KG1 (cell line): ENCODE measurements around the gene MUC22.
"Not testable (repeated sequence)": the region's sequence is repeated elsewhere in the genome, so short reads cannot be mapped to it uniquely, and the experiment has no call there.

Experiments used
- DNase-seq: peaks from one replicate; lab custom pipeline; 2025; lab: John Stamatoyannopoulos, UW

Gene MUC22

GRCh38 chr6:30998785-30999184 lies 11.5 kb upstream of the MUC22 start:
- DNase-seq = no peak

DNA sequence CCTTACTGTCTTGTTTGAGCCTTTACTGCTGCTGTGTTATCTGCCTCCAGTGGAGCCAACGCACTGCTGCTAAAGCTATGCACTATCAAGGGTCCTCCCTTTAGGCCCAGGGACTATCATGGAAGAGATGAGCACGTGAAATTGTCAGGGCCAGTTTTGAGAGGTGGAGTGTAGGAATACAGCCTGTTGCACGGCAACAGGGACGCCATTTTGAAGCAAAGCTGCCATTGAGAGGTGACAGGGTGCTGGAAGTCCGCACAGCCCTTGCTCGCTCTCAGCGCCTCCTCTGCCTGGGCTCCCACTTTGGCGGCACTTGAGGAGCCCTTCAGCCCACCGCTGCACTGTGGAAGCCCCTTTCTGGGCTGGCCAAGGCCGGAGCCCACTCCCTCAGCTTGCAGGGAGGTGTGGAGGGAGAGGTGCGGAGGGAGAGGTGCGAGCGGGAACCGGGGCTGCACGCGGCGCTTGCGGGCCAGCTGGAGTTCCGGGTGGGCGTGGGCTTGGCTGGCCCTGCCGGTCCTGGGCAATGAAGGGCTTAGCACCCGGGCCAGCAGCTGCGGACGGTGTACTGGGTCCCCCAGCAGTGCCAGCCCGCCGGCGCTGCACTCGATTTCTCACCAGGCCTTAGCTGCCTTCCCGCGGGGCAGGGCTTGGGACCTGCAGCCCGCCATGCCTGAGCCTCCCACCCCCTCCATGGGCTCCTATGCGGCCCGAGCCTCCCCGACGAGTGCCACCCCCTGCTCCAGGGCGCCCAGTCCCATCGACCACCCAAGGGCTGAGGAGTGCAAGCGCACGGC lies 10.0 kb upstream of the MUC22 start:
- not testable (repeated sequence) for DNase-seq

DNA sequence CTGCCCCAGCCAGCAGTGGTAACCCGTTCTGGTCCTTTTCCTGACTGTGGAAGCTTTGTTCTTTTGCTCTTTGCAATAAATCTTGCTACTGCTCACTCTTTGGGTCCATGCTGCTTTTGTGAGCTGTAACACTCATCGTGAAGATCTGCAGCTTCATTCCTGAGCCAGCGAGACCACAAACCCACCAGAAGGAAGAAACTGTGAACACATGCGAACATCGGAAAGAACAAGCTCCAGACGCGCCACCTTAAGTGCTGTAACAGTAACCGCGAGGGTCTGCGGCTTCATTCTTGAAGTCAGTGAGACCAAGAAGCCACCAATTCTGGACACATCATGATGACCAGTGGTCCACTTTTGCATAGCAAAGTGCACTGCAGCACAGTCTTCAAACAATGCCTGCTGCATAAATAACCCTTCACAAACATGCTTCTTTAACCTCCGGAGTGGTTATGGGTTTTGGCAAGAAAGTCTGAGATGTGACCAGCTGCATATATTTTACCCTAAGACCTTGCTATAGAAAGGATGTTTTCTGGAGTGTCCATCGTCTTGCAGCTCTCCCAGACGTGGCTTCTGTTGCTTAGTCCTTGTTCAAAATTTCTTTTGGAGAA lies 8.9 kb upstream of the MUC22 start:
- no peak for DNase-seq

GRCh38 chr6:31002471-31002870 lies 7.8 kb upstream of the MUC22 start:
- no peak for DNase-seq

- DNase-seq = no peak
These were observed 5.5 kb upstream of the MUC22 start for GRCh38 chr6:31004794-31005193.

- DNase-seq = no peak
These were observed 4.8 kb upstream of the MUC22 start for GRCh38 chr6:31005249-31006020.

DNA sequence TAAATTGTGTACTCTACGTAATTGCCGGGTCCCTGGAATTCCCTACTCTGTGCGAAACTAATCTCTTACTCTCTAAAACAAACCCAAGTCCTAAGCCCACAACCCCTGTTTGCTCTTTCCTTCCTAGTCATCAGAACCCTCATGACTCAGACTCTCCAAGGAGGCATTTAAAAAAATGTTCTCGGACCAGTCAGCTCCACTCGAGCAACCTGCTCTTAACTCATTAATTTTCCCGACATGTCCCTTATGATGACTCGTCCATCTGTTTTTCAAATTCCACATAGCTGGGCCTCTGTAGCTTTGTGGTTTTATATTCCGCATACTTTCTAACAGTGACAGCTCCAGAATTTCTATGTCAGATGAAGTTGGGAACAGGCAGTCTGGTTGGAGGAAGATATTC lies 2.6 kb upstream of the MUC22 start:
- no peak for DNase-seq

GRCh38 chr6:31008165-31008564 lies 2.1 kb upstream of the MUC22 start:
- no peak for DNase-seq

GRCh38 chr6:31009731-31010130 lies 543 bp upstream of the MUC22 start:
- DNase-seq = no peak

- no peak for DNase-seq
These were observed 879 bp downstream of the MUC22 start for GRCh38 chr6:31011153-31011552.

DNA sequence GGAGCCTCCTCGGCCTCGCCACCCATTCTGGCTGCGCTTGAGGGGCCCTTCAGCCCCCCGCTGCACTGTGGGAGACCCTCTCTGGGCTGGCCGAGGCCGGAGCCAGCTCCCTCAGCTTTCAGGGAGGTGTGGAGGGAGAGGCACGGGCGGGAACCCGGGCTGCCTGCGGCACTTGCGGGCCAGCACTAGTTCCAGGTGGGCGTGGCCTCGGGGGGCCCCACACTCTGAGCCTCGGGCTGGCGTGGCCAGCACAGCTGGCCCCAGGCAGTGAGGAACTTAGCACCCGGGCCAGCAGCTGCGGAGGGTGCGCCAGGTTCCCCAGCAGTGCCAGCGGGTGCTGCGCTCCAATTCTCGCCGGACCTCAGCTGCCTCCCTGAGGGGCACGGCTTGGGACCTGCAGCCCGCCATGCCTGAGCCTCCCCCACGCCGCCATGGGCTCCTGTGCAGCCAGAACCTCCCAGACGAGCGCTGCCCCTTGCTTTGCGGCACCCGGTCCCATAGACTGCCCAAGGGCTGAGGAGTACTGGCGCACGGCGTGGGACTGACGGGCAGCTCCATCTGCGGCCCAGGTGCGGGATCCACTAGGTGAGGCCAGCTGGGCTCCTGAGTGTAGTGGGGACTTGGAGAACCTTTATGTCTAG lies 6.5 kb downstream of the MUC22 start:
- DNase-seq = no peak

GRCh38 chr6:31017436-31017835 lies 7.2 kb downstream of the MUC22 start:
- not testable (repeated sequence) for DNase-seq

GRCh38 chr6:31020057-31020456 lies 9.8 kb downstream of the MUC22 start:
- no peak for DNase-seq

- DNase-seq = not testable (repeated sequence)
These were observed 10.5 kb downstream of the MUC22 start for GRCh38 chr6:31020631-31021255.

GRCh38 chr6:31021705-31022531 lies 11.6 kb downstream of the MUC22 start:
- not testable (repeated sequence) for DNase-seq

- DNase-seq = no peak
These were observed 15.3 kb downstream of the MUC22 start for GRCh38 chr6:31025595-31025994.

DNA sequence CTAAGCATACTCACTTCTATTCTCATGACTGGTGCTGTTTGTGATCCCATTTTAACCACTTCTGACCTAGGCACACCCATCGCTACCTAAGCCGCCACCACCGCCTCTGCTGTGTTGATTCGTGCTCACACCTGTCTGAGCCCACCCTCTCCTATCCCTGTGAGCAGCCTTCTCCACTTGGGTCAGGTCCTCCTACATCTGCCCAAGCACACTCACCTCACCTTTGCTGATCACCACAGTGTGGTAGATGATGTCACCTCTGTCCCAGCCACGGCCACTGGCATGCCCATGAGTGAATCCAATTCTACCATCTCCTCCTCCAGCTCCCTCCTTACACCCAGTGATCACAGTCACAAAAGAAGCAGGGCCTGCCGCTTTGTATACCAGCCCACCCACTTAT lies 20.8 kb downstream of the MUC22 start:
- DNase-seq = no peak

DNA sequence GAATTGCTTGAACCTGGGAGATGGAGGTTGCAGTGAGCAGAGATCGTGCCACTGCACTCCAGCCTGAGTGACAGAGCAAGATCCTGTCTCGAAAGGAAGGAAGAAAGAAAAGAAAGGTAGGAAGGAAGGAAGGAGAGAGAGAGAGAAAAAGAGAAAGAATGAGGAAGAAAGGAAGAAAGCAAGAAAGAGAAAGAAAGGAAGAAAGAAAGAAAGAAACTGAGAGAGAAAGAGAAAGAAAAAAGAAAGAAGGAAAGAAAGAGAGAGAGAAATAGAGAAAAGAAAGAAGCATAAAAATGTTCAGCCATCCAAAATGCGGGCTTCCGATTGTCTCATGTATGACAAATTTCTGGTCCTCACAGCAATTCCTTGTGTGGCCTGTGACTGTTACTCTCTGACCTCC lies 22.8 kb downstream of the MUC22 start:
- DNase-seq = no peak

- DNase-seq = no peak
These were observed 25.7 kb downstream of the MUC22 start for GRCh38 chr6:31035862-31036497.

DNA sequence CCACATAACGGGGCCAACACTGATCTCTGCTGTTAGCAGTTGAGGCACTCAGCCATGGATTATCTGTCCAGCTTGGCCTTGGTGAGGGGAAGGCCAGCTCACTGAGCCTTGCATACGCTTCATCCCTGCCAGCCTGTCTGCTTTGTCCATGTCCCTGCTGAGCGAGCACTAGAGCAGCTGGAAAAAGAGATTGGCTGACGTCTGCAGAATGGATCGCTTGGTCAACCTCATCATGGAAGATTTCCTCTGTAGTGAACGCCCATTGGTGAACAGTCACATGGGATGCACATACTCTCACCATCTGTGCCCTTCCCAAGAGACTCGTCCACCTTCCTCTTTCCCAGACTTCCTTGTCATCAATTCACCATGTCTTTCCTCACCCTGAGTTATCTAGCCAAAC lies 26.9 kb downstream of the MUC22 start:
- no peak for DNase-seq

DNA sequence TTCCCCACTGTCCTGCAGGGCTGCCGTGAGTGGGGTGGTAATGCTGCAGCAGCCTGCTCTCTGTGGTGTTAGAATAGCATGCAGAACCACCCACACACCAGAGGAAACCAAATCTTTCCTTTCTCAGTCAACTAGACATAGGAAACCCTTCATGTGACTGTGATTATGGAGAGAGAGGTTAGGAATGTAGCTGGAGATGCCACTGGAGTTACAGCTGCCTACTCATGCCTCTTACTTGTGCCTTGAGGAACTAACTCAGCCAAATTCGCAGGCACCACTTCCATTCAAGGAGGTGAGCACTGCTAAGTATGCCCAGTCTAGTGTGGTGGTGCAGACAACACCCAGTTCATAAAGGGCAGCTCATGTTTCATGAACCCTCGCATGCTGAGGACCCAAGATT lies 27.4 kb downstream of the MUC22 start:
- DNase-seq = no peak
